Osteocyte (in vitro differentiated cells): Measurements from ENCODE around the gene TRAK1. TPM values are rescaled to one million over a fixed set of nuclear protein-coding genes. Genes with fewer than 3 reads are reported as not detected.

Experiments
- DNase-seq: peaks from one replicate; pipeline ENCODE4 v3.0.0; 2021; ENCODE audit warnings: mixed read lengths; ENCODE audit not compliant: unreplicated experiment; ENCODE audit errors: extremely low spot score
- H3K27ac Mint-ChIP-seq: one replicate; pipeline ENCODE4 v1.8.0; 2021; ENCODE audit warnings: mild to moderate bottlenecking, mixed read lengths; ENCODE audit not compliant: unreplicated experiment
- H3K27me3 Mint-ChIP-seq: one replicate; pipeline ENCODE4 v1.8.0; 2021; ENCODE audit warnings: mixed read lengths; ENCODE audit not compliant: unreplicated experiment
- H3K36me3 Mint-ChIP-seq: one replicate; pipeline ENCODE4 v1.8.0; 2021; ENCODE audit warnings: mixed read lengths; ENCODE audit not compliant: unreplicated experiment
- H3K4me1 Mint-ChIP-seq: one replicate; pipeline ENCODE4 v1.8.0; 2021; ENCODE audit warnings: mixed read lengths; ENCODE audit not compliant: unreplicated experiment
- H3K4me3 Mint-ChIP-seq: one replicate; pipeline ENCODE4 v1.8.0; 2021; ENCODE audit warnings: mild to moderate bottlenecking, moderate library complexity, mixed read lengths; ENCODE audit not compliant: unreplicated experiment
- H3K9me3 Mint-ChIP-seq: one replicate; pipeline ENCODE4 v1.8.0; 2021; ENCODE audit warnings: mixed read lengths; ENCODE audit not compliant: unreplicated experiment
- total RNA-seq: library from RNA; stranded (reverse); gene quantifications from 2 replicates; pipeline ENCODE4 v1.2.1, GENCODE V29; 2021
- TF ChIP-seq, protein P1 (sequence below): fragments of 200-600 bp; sonication (generic); IDR thresholded peaks from 2 replicates; pipeline ENCODE4 v1.5.0; 2021; ENCODE audit warnings: antibody characterized with exemption, mild to moderate bottlenecking, moderate library complexity

The TRAK1 gene
- total RNA-seq, 1 donor from 2014 or later = 30.7 TPM

DNA sequence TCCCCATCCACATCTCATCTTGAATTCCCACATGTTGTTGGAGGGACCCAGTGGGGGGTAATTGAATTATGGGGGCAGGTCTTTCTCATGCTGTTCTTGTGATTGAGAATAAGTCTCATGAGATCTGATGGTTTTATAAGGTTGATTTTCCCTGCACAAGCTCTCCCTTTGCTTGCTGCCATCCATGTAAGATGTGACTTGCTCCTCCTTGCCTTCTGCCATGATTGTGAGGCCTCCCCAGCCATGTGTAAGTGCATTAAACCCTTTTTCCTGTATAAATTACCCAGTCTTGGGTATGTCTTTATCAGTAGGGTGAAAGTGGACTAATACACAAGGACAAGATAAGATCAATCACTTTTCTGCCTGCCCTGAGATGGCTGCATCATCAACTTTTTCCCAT, 180.6 kb downstream of the TRAK1 start:
- Mint-ChIP-seq H3K9me3 (no peaks in the 10 kb centered on the region), H3K4me1 (no peaks in the 10 kb centered on the region), H3K27me3 (peaks cover 18% of the 10 kb centered on the region), H3K4me3 (no peak overlapping the region), H3K27ac (no peak overlapping the region), H3K36me3 (no peaks in the 10 kb centered on the region)
- no peak for DNase-seq
- TF ChIP-seq, protein P1, sequence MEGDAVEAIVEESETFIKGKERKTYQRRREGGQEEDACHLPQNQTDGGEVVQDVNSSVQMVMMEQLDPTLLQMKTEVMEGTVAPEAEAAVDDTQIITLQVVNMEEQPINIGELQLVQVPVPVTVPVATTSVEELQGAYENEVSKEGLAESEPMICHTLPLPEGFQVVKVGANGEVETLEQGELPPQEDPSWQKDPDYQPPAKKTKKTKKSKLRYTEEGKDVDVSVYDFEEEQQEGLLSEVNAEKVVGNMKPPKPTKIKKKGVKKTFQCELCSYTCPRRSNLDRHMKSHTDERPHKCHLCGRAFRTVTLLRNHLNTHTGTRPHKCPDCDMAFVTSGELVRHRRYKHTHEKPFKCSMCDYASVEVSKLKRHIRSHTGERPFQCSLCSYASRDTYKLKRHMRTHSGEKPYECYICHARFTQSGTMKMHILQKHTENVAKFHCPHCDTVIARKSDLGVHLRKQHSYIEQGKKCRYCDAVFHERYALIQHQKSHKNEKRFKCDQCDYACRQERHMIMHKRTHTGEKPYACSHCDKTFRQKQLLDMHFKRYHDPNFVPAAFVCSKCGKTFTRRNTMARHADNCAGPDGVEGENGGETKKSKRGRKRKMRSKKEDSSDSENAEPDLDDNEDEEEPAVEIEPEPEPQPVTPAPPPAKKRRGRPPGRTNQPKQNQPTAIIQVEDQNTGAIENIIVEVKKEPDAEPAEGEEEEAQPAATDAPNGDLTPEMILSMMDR = no peak

- DNase-seq = no peak
- Mint-ChIP-seq H3K27ac (no peak overlapping the region), H3K4me1 (no peaks in the 10 kb centered on the region), H3K27me3 (peaks cover 9% of the 10 kb centered on the region), H3K36me3 (no peaks in the 10 kb centered on the region), H3K9me3 (no peaks in the 10 kb centered on the region), H3K4me3 (no peak overlapping the region)
- TF ChIP-seq, protein P1 = no peak
Observed at GRCh38 chr3:42273361-42273760, 182.2 kb downstream of the TRAK1 start.

GRCh38 chr3:42274266-42274665, 183.1 kb downstream of the TRAK1 start:
- H3K4me3 Mint-ChIP-seq = no peak overlapping the region
- TF ChIP-seq, protein P1 = no peak
- H3K4me1 Mint-ChIP-seq = no peaks in the 10 kb centered on the region
- no peak for DNase-seq
- H3K27me3 Mint-ChIP-seq = peaks cover 9% of the 10 kb centered on the region
- H3K9me3 Mint-ChIP-seq = no peaks in the 10 kb centered on the region
- no peak overlapping the region for H3K27ac Mint-ChIP-seq
- H3K36me3 Mint-ChIP-seq = no peaks in the 10 kb centered on the region

DNA sequence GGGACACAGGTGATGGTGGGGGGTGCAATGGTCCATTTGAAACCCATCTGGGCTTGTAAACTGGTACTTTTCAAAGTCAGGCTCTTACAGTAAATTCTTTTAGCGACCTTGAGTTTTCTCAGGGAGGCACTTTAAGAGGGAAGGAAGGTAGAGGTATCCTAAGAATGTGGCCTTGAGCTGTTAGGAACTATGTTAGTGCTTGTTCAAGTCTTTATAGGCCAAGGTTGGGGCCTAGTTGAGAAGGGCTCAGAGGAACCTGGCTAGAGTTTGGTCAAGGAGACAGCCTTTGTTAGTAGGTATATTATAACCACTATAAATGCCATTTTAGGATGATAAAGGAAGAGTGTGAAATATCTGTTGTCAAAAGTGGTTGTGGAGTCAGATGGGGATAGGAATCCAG, 184.1 kb downstream of the TRAK1 start:
- Mint-ChIP-seq H3K4me3 (no peak overlapping the region), H3K27ac (no peak overlapping the region), H3K9me3 (no peaks in the 10 kb centered on the region), H3K36me3 (no peaks in the 10 kb centered on the region), H3K4me1 (no peaks in the 10 kb centered on the region), H3K27me3 (peaks cover 9% of the 10 kb centered on the region)
- TF ChIP-seq, protein P1 = no peak
- DNase-seq = no peak

Other genes starting within 250 kb of the TRAK1 start
- gene ULK4, start 129.3 kb upstream of the TRAK1 start, total RNA-seq = 8.9 and 9.1 TPM in 2 replicates
- not detected in 2 replicates for gene CCK, start 174.8 kb downstream of the TRAK1 start, total RNA-seq